ENCODE results near the gene ODAD2.

DNA sequence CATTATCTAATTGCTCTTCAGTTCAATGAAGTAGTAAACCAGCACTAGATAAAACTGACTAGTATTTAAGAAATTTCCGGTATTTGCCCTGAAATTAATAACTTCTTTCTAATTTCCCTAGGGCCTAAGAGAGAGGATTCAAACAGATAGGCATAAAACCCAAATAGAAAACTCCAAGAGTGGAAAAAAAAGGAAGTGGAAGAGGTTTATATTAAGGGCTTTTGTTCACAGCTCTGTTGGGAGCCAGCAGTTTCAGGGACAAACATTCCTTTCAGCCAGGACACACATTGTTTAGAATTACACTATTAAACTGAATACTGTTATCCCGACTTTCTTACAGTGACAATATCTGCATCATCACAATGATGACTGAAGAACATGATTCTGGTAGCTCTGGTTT lies 3.6 kb downstream of the ODAD2 start:
- TF ChIP-seq, protein P1, sequence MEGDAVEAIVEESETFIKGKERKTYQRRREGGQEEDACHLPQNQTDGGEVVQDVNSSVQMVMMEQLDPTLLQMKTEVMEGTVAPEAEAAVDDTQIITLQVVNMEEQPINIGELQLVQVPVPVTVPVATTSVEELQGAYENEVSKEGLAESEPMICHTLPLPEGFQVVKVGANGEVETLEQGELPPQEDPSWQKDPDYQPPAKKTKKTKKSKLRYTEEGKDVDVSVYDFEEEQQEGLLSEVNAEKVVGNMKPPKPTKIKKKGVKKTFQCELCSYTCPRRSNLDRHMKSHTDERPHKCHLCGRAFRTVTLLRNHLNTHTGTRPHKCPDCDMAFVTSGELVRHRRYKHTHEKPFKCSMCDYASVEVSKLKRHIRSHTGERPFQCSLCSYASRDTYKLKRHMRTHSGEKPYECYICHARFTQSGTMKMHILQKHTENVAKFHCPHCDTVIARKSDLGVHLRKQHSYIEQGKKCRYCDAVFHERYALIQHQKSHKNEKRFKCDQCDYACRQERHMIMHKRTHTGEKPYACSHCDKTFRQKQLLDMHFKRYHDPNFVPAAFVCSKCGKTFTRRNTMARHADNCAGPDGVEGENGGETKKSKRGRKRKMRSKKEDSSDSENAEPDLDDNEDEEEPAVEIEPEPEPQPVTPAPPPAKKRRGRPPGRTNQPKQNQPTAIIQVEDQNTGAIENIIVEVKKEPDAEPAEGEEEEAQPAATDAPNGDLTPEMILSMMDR (IDR thresholded peaks at IDR 0.05; ENCODE audit: extremely low read depth in 1 of 2, insufficient read depth in 1 of 2, low read depth in 1 of 2, low read length in 2 of 2), result no peak
- TF ChIP-seq POLR2AphosphoS5 (IDR thresholded peaks at IDR 0.05; ENCODE audit: insufficient read depth, low read depth, low read length), result no peak
- no peak for TF ChIP-seq EZH2 (IDR thresholded peaks at IDR 0.05; ENCODE audit: borderline replicate concordance, low read depth, low read length, severe bottlenecking)
- no peak for TF ChIP-seq POLR2A (IDR thresholded peaks at IDR 0.05; ENCODE audit: low read depth, low read length)
- TF ChIP-seq MYC (IDR thresholded peaks at IDR 0.05; ENCODE audit: low read depth, low read length), result no peak
- no peak for TF ChIP-seq JUN (IDR thresholded peaks at IDR 0.05; ENCODE audit: borderline replicate concordance, insufficient read depth, insufficient read length, low read depth)
- TF ChIP-seq, protein P2, sequence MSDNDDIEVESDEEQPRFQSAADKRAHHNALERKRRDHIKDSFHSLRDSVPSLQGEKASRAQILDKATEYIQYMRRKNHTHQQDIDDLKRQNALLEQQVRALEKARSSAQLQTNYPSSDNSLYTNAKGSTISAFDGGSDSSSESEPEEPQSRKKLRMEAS (IDR thresholded peaks at IDR 0.05; ENCODE audit: insufficient read depth, insufficient read length), result no peak
